SU-DHL-6 (cell line): Measurements from ENCODE around the gene CITED4.

Experiments
- H2AFZ ChIP-seq: fragments of 200-600 bp; sonication (generic); 2 replicates; pipeline ENCODE4 v1.6.1; 2014; ENCODE audit warnings: low read depth, mild to moderate bottlenecking, moderate library complexity, mixed read lengths, antibody characterized with exemption, low read length; ENCODE audit not compliant: severe bottlenecking
- H3F3A ChIP-seq: fragments of 200-600 bp; shearing (Covaris generic); 2 replicates; pipeline ENCODE4 v1.6.0; 2016; ENCODE audit warnings: antibody characterized with exemption, mild to moderate bottlenecking; ENCODE audit not compliant: insufficient read depth
- H3K27ac ChIP-seq: fragments of 200-600 bp; sonication (generic); 2 replicates; pipeline ENCODE4 v1.5.1; 2016; ENCODE audit warnings: low read depth, mild to moderate bottlenecking, low read length, moderate library complexity, mixed read lengths
- H3K27me3 ChIP-seq: fragments of 200-600 bp; sonication (generic), shearing (Covaris generic); 2 replicates; pipeline ENCODE4 v1.6.0; 2014; ENCODE audit warnings: mild to moderate bottlenecking, low read length
- H3K36me3 ChIP-seq: fragments of 200-600 bp; sonication (generic); 2 replicates; pipeline ENCODE4 v1.6.1; 2014; ENCODE audit warnings: mild to moderate bottlenecking, low read length, mixed read lengths
- H3K4me2 ChIP-seq: fragments of 300-600, 200-600 bp; shearing (Covaris generic), sonication (generic); 2 replicates; pipeline ENCODE4 v1.6.0; 2014; ENCODE audit warnings: low read length, low read depth, mild to moderate bottlenecking; ENCODE audit not compliant: poor library complexity, severe bottlenecking
- H3K4me3 ChIP-seq: fragments of 200-600 bp; sonication (generic); 2 replicates; pipeline ENCODE4 v1.5.1; 2014; ENCODE audit warnings: antibody characterized with exemption, low read length, mild to moderate bottlenecking, mixed read lengths; ENCODE audit not compliant: insufficient read depth, poor library complexity, severe bottlenecking
- H3K79me2 ChIP-seq: fragments of 200-600 bp; sonication (generic); 2 replicates; pipeline ENCODE4 v1.6.1; 2014; ENCODE audit warnings: mild to moderate bottlenecking, low read length, moderate library complexity; ENCODE audit not compliant: insufficient read depth
- H3K9ac ChIP-seq: fragments of 200-600 bp; sonication (generic); 2 replicates; pipeline ENCODE4 v1.7.0; 2014; ENCODE audit warnings: mild to moderate bottlenecking, low read length
- H3K9me2 ChIP-seq: fragments of 200-600 bp; sonication (generic); replicated peaks from 2 replicates; pipeline ENCODE4 v1.6.1; 2014; ENCODE audit warnings: low read length; ENCODE audit not compliant: insufficient read depth
- H3K9me3 ChIP-seq: fragments of 200-600 bp; sonication (generic); 2 replicates; pipeline ENCODE4 v1.6.1; 2014; ENCODE audit warnings: low read length, mixed read lengths; ENCODE audit not compliant: insufficient read depth
- H4K20me1 ChIP-seq: fragments of 200-600 bp; sonication (generic); 2 replicates; pipeline ENCODE4 v1.6.1; 2014; ENCODE audit warnings: low read depth, mild to moderate bottlenecking, antibody characterized with exemption, low read length, moderate library complexity, mixed read lengths
- EZH2phosphoT487 ChIP-seq: fragments of 200-600 bp; sonication (generic), shearing (Covaris generic); conservative IDR thresholded peaks from 2 replicates; pipeline ENCODE4 v1.6.1; 2018; ENCODE audit warnings: mild to moderate bottlenecking, antibody characterized with exemption, low read length, moderate library complexity, mixed read lengths
- TF ChIP-seq, protein P1 (sequence below): fragments of 200-600 bp; sonication (generic); IDR thresholded peaks from one replicate; pipeline ENCODE4 v1.5.1; 2017; ENCODE audit warnings: antibody characterized with exemption, mild to moderate bottlenecking, low read length, moderate library complexity; ENCODE audit not compliant: insufficient read depth, poor library complexity, severe bottlenecking

CITED4 gene

DNA sequence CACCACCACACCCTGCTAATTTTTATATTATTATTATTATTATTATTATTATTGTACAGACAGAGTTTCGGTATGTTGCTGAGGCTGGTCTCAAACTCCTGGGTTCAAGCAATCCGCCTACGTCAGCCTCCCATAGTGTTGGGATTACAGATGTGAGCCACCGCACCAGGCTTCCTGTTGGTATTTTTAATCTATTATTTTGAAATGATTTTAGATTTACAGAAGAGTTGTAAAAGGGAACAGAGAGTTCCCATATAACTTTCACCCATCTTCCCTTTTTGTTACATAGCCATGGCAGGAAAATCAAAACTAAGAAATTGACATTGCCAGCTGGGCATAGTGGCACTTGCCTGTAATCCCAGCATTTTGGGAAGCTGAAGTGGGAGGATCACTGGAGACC is 42.9 kb upstream of the CITED4 start:
- H3K4me3 ChIP-seq: no peak overlapping the region
- H3K27me3 ChIP-seq: no peaks in the 10 kb centered on the region
- no peak overlapping the region for H3K27ac ChIP-seq
- H3F3A ChIP-seq: no peaks in the 10 kb centered on the region
- no peaks in the 10 kb centered on the region for H4K20me1 ChIP-seq
- H3K9ac ChIP-seq: no peak overlapping the region
- H3K79me2 ChIP-seq: no peaks in the 10 kb centered on the region
- no peaks in the 10 kb centered on the region for H3K9me2 ChIP-seq
- no peaks in the 10 kb centered on the region for H3K9me3 ChIP-seq
- no peak overlapping the region for H3K4me2 ChIP-seq
- TF ChIP-seq, protein P1, sequence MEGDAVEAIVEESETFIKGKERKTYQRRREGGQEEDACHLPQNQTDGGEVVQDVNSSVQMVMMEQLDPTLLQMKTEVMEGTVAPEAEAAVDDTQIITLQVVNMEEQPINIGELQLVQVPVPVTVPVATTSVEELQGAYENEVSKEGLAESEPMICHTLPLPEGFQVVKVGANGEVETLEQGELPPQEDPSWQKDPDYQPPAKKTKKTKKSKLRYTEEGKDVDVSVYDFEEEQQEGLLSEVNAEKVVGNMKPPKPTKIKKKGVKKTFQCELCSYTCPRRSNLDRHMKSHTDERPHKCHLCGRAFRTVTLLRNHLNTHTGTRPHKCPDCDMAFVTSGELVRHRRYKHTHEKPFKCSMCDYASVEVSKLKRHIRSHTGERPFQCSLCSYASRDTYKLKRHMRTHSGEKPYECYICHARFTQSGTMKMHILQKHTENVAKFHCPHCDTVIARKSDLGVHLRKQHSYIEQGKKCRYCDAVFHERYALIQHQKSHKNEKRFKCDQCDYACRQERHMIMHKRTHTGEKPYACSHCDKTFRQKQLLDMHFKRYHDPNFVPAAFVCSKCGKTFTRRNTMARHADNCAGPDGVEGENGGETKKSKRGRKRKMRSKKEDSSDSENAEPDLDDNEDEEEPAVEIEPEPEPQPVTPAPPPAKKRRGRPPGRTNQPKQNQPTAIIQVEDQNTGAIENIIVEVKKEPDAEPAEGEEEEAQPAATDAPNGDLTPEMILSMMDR: no peak
- TF ChIP-seq EZH2phosphoT487: no peak
- H2AFZ ChIP-seq: no peak overlapping the region
- no peaks in the 10 kb centered on the region for H3K36me3 ChIP-seq

DNA sequence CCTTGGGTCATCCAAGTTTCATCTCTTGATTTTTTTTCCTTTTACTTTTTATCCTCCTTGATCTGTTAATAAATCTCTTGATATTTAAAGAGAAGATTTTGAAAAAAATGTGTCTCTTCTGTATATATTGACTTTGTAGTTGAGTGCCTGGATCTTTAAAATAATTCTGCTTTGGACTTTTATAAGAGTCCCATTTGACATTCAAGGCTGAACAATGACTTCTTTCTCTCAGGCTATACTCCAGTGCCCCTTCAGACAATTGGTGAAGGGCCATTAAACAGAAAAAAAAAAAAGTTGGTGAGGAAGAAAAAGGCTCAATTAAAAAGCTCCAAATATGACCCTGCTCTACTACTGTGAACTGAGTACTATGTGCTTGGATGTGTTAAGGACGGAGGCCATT is 40.9 kb upstream of the CITED4 start:
- H2AFZ ChIP-seq: no peak overlapping the region
- no peaks in the 10 kb centered on the region for H3K9me2 ChIP-seq
- no peak for TF ChIP-seq EZH2phosphoT487
- TF ChIP-seq, protein P1: no peak
- no peaks in the 10 kb centered on the region for H4K20me1 ChIP-seq
- no peaks in the 10 kb centered on the region for H3K9me3 ChIP-seq
- no peaks in the 10 kb centered on the region for H3F3A ChIP-seq
- H3K4me2 ChIP-seq: no peak overlapping the region
- no peak overlapping the region for H3K4me3 ChIP-seq
- H3K27ac ChIP-seq: no peak overlapping the region
- no peaks in the 10 kb centered on the region for H3K36me3 ChIP-seq
- H3K79me2 ChIP-seq: no peaks in the 10 kb centered on the region
- H3K9ac ChIP-seq: no peak overlapping the region
- H3K27me3 ChIP-seq: no peaks in the 10 kb centered on the region

DNA sequence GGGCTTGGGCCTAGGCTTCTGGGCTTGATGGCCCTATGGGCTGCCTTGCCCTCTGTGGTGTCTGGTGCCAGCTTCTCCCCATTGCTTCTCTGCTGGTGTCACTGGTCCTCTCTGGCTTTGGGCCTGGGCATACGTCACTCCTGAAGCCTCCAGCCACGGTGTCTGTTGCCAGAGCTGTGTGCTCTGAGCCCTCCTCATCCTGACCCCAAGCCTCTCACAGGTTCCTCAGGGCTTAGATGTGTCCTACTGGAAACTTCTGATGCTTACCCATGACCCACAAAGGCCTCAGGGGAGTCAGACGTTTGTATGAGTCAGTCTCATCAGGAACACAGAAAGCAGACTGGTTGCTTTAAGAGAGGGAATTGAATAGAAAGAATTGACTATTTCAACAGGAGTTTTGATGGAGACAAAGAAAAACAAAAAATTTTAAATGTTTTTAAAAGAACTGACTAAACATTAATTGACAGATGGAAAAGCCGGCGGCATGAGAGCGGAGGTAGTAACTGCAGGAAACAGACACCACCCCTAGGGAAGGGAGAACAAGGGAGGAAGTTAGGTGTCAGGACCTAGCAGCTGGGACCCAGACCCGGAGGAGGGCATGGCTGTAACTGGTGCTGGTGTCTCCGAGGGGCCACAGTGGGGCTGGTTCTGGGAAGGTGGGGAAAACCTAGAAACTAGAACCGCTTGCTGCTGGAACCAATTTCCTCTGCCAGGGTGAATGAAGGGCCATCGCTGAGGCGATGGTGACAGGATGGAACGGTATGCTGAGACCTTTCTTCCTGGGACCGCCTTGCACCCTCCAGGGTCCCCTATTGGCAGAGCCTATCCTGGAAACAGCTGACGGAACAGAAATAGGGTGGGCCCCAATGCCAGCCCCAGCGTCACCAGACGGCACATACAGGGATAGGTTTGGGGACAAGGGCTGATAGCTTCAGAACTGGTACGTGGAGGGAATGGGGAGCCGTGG is 40.0 kb upstream of the CITED4 start:
- H3K4me3 ChIP-seq: no peak overlapping the region
- H3K9me2 ChIP-seq: no peaks in the 10 kb centered on the region
- no peaks in the 10 kb centered on the region for H3K79me2 ChIP-seq
- H4K20me1 ChIP-seq: no peaks in the 10 kb centered on the region
- no peaks in the 10 kb centered on the region for H3K27me3 ChIP-seq
- no peaks in the 10 kb centered on the region for H3K36me3 ChIP-seq
- H2AFZ ChIP-seq: no peak overlapping the region
- no peak overlapping the region for H3K9ac ChIP-seq
- no peaks in the 10 kb centered on the region for H3F3A ChIP-seq
- no peaks in the 10 kb centered on the region for H3K9me3 ChIP-seq
- H3K4me2 ChIP-seq: no peak overlapping the region
- TF ChIP-seq, protein P1: no peak
- TF ChIP-seq EZH2phosphoT487: no peak
- H3K27ac ChIP-seq: no peak overlapping the region
